Measurements from ENCODE around the gene EBP. TPM values are rescaled to one million over a fixed set of nuclear protein-coding genes. Genes with fewer than 3 reads are reported as not detected.

Gene EBP
- total and polyA plus RNA-seq, 2 donors (not counting 3 experiments of a cell fraction or from before 2014, with no cell fraction given) = 102 to 183 TPM

GRCh38 chrX:48489892-48490291, 31.7 kb upstream of the EBP start:
- DNase-seq (ENCODE audit: low read depth, low spot score) (no peak), FAIRE-seq (no peak)
- ChIA-PET POLR2A (no interaction called here), CTCF (no interaction called here)
- H3K4me1 ChIP-seq (ENCODE audit: control insufficient read depth, extremely low read depth, insufficient read depth, low read length) = peaks cover 7% of the 10 kb centered on the region
- no peak overlapping the region for H3K9ac ChIP-seq (replicated peaks; ENCODE audit: extremely low read depth, insufficient read depth, low read length)
- no peak overlapping the region for H3K4me3 ChIP-seq (replicated peaks in 1 of 3; ENCODE audit: insufficient read depth in 1 of 3, low read depth in 1 of 3, low read length in 3 of 3)
- dilution Hi-C loops (cut with MboI; ENCODE audit: extremely low pct_ligation_motif_present, low sequenced_read_pairs) (no loop called here), intact Hi-C loops (cut with micrococcal nuclease) (no loop called here)
- H3K36me3 ChIP-seq (ENCODE audit: control insufficient read depth in 2 of 2, extremely low read depth in 1 of 2, insufficient read depth in 2 of 2, low read length in 2 of 2) = no peaks in the 10 kb centered on the region
- no peaks in the 10 kb centered on the region for H3K9me1 ChIP-seq (replicated peaks; ENCODE audit: control insufficient read depth, extremely low read depth, insufficient read depth, low read length)
- H3K4me2 ChIP-seq (ENCODE audit: insufficient read depth, low read length) = no peak overlapping the region
- TF ChIP-seq FOS (IDR thresholded peaks at IDR 0.05; ENCODE audit: borderline replicate concordance, insufficient read depth, low read length) (no peak), GATA2 (IDR thresholded peaks at IDR 0.05; ENCODE audit: insufficient read depth, insufficient read length, low read depth, low read length) (no peak), POLR2AphosphoS5 (IDR thresholded peaks at IDR 0.05; ENCODE audit: insufficient read depth, low read depth, low read length) (no peak), MYC (IDR thresholded peaks at IDR 0.05; ENCODE audit: low read depth, low read length) (no peak), POLR2A (IDR thresholded peaks at IDR 0.05; ENCODE audit: low read depth, low read length) (no peak), JUN (IDR thresholded peaks at IDR 0.05; ENCODE audit: borderline replicate concordance, insufficient read depth, insufficient read length, low read depth) (no peak), EZH2 (IDR thresholded peaks at IDR 0.05; ENCODE audit: borderline replicate concordance, low read depth, low read length, severe bottlenecking) (no peak)
- TF ChIP-seq, protein P1, sequence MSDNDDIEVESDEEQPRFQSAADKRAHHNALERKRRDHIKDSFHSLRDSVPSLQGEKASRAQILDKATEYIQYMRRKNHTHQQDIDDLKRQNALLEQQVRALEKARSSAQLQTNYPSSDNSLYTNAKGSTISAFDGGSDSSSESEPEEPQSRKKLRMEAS (IDR thresholded peaks at IDR 0.05; ENCODE audit: insufficient read depth, insufficient read length) = no peak
- TF ChIP-seq, protein P2, sequence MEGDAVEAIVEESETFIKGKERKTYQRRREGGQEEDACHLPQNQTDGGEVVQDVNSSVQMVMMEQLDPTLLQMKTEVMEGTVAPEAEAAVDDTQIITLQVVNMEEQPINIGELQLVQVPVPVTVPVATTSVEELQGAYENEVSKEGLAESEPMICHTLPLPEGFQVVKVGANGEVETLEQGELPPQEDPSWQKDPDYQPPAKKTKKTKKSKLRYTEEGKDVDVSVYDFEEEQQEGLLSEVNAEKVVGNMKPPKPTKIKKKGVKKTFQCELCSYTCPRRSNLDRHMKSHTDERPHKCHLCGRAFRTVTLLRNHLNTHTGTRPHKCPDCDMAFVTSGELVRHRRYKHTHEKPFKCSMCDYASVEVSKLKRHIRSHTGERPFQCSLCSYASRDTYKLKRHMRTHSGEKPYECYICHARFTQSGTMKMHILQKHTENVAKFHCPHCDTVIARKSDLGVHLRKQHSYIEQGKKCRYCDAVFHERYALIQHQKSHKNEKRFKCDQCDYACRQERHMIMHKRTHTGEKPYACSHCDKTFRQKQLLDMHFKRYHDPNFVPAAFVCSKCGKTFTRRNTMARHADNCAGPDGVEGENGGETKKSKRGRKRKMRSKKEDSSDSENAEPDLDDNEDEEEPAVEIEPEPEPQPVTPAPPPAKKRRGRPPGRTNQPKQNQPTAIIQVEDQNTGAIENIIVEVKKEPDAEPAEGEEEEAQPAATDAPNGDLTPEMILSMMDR (IDR thresholded peaks at IDR 0.05; ENCODE audit: extremely low read depth in 1 of 2, insufficient read depth in 1 of 2, low read depth in 1 of 2, low read length in 2 of 2) = no peak
- H2AFZ ChIP-seq (ENCODE audit: low read depth, low read length) = no peak overlapping the region
- H3K9me3 ChIP-seq (replicated peaks; ENCODE audit: control insufficient read depth, insufficient read depth, low read length) = no peaks in the 10 kb centered on the region
- no TSS peak for BruUV-seq (replicated peaks)
- no peak overlapping the region for H3K27ac ChIP-seq (ENCODE audit: insufficient read depth, low read depth, low read length)
- no peaks in the 10 kb centered on the region for H4K20me1 ChIP-seq (replicated peaks; ENCODE audit: control insufficient read depth, extremely low read depth, insufficient read depth, low read length)
- H3K27me3 ChIP-seq (ENCODE audit: control insufficient read depth in 2 of 2, insufficient read depth in 2 of 2, low read length in 2 of 2) = no peaks in the 10 kb centered on the region
- H3K79me2 ChIP-seq (ENCODE audit: control insufficient read depth, insufficient read depth, low read length) = no peaks in the 10 kb centered on the region
